Gastrocnemius medialis (tissue), 4 donors: ENCODE data around the gene PANK3. TPM values are rescaled to one million over a fixed set of nuclear protein-coding genes. Genes with fewer than 3 reads are reported as not detected.

Experiments
- ATAC-seq, 2 donors: fragments of 150-250 bp; one replicate each; pipeline ENCODE4 v1.9.1; 2016
- DNase-seq, 2 donors: peaks; one replicate each; pipeline ENCODE4 v3.0.0-alpha.2; 2019
- H3K27ac ChIP-seq, 4 donors: fragments of 200-600 bp; sonication (generic); 1 replicate in 1 of 4; 2 replicates in 3 of 4; pipeline ENCODE4 v1.5.1; 2016 to 2018; ENCODE audit warnings: mild to moderate bottlenecking in 2 of 4, moderate library complexity in 1 of 4
- H3K27me3 ChIP-seq, 3 donors: fragments of 200-600 bp; sonication (generic) in 2 of 3; 1 replicate in 1 of 3; 2 replicates in 2 of 3; pipeline versions ENCODE4 v1.5.1 to v1.6.0; 2016 to 2019; ENCODE audit warnings: mild to moderate bottlenecking in 1 of 3, moderate library complexity in 1 of 3
- H3K36me3 ChIP-seq, 2 donors: fragments of 200-600 bp; sonication (generic) in 1 of 2; one replicate each; pipeline ENCODE4 v1.5.1; 2017 to 2018
- H3K4me1 ChIP-seq, 2 donors: fragments of 200-600 bp; sonication (generic) in 1 of 2; one replicate each; pipeline ENCODE4 v1.5.1; 2016 to 2017; ENCODE audit warnings: mild to moderate bottlenecking in 2 of 2
- H3K4me3 ChIP-seq, 4 donors: fragments of 200-600 bp; sonication (generic) in 3 of 4; 1 replicate in 1 of 4; 2 replicates in 3 of 4; pipeline ENCODE4 v1.5.1; 2016 to 2019; ENCODE audit warnings: mild to moderate bottlenecking in 2 of 4
- H3K9me3 ChIP-seq, 3 donors: fragments of 200-600 bp; sonication (generic) in 2 of 3; 1 replicate in 1 of 3; 2 replicates in 2 of 3; pipeline ENCODE4 v1.5.1; 2016 to 2019
- POLR2A ChIP-seq, 2 donors: fragments of 450-650 bp; IDR thresholded peaks; one replicate each; pipeline ENCODE4 v1.6.1; 2017; ENCODE audit warnings: antibody characterized with exemption in 2 of 2, mild to moderate bottlenecking in 2 of 2, moderate library complexity in 2 of 2
- in situ Hi-C, 4 donors: fragments of 200-750 bp; cut with MboI; loops; one replicate each; pipeline versions ENCODE4 v1.15.0 to v1.8.0; 2017; ENCODE audit warnings: low sequenced_read_pairs in 4 of 4
- intact Hi-C: fragments of 100-400 bp; cut with DNase I; formaldehyde crosslinking; loops from one replicate; pipeline ENCODE4 v1.15.1; 2023; ENCODE audit warnings: low total_unique reads
- total RNA-seq, 4 donors: library from RNA; depleted of rRNA; stranded (reverse); fragments of >200 nt; gene quantifications; one replicate each; pipeline versions ENCODE4 v1.1.0 to v1.2.3, GENCODE V29; 2016
- TF ChIP-seq, protein P1 (sequence below), 5 experiments: fragments of 450-650 bp in 3 of 5; fragments of 200-600 bp in 2 of 5; sonication (generic) in 2 of 5; IDR thresholded peaks in 4 of 5; conservative IDR thresholded peaks in 1 of 5; 1 replicate in 4 of 5; 2 replicates in 1 of 5; pipeline ENCODE4 v1.5.1; 2016 to 2019; ENCODE audit warnings: antibody characterized with exemption in 5 of 5, mild to moderate bottlenecking in 3 of 5, moderate library complexity in 3 of 5

PANK3 gene
- total RNA-seq, 4 donors from 2014 or later, result 14.5 to 23.5 (median 16.1) TPM

DNA sequence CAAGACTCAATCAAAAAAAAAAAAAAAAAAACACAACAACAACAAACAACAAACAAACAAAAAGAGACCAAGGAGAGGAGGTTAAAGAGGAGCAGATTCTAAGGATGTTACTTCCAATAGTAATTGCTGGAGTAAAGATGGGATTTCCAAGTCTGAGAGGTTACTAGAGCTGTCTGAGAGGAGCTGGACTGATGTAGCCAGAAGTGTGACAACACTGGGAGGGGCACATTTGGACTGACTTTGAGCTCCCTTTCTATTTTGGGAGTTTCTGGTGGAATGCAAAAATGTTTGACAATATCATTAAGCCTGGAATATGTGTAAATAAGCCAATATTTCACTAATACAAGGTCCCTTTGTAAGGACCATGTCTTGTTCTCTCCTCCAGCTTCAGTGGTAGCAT lies 25.3 kb upstream of the PANK3 start:
- Histone ChIP-seq H3K4me3 (no peak overlapping the region), H3K27ac (no peak overlapping the region), H3K4me1 (no peaks in the 10 kb centered on the region), H3K36me3 (no peaks in the 10 kb centered on the region), H3K9me3 (no peaks in the 10 kb centered on the region), H3K27me3 (no peaks in the 10 kb centered on the region)
- ATAC-seq (no peak), DNase-seq (no peak)
- intact Hi-C loops, result no loop called here
- in situ Hi-C loops, result no loop called here
- TF ChIP-seq, protein P1, sequence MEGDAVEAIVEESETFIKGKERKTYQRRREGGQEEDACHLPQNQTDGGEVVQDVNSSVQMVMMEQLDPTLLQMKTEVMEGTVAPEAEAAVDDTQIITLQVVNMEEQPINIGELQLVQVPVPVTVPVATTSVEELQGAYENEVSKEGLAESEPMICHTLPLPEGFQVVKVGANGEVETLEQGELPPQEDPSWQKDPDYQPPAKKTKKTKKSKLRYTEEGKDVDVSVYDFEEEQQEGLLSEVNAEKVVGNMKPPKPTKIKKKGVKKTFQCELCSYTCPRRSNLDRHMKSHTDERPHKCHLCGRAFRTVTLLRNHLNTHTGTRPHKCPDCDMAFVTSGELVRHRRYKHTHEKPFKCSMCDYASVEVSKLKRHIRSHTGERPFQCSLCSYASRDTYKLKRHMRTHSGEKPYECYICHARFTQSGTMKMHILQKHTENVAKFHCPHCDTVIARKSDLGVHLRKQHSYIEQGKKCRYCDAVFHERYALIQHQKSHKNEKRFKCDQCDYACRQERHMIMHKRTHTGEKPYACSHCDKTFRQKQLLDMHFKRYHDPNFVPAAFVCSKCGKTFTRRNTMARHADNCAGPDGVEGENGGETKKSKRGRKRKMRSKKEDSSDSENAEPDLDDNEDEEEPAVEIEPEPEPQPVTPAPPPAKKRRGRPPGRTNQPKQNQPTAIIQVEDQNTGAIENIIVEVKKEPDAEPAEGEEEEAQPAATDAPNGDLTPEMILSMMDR (IDR thresholded peaks at IDR 0.05 in 4 of 5, conservative IDR thresholded peaks at IDR 0.05 in 1 of 5), result no peak
- TF ChIP-seq POLR2A (IDR thresholded peaks at IDR 0.05), result no peak

DNA sequence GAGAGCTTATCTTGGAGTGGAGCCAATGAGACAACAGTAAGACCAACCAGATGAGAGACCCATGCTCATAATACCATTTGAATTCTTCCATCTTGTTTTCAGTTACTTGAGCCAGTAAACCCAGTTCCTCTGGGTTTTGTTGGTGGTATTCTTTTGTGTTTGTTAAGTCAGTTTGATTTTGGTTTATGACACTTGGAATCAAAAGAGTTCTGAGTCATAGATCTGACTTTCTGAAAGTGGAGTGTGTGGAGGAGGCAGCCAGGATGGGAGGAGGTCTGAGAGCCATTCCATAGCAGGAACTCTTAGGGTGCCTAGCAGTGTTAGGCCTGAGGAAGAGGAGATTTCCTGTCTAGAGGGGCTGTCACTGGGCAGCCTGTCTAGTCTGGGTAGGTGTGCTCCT lies 24.6 kb upstream of the PANK3 start:
- ATAC-seq, result no peak
- in situ Hi-C loops (no loop called here), intact Hi-C loops (no loop called here)
- no peak overlapping the region for H3K4me3 ChIP-seq
- H3K27me3 ChIP-seq, result no peaks in the 10 kb centered on the region
- H3K36me3 ChIP-seq, result no peaks in the 10 kb centered on the region
- no peaks in the 10 kb centered on the region for H3K4me1 ChIP-seq
- no peak overlapping the region for H3K27ac ChIP-seq
- H3K9me3 ChIP-seq, result no peaks in the 10 kb centered on the region
- no peak for DNase-seq
- no peak for TF ChIP-seq POLR2A (IDR thresholded peaks at IDR 0.05)
- TF ChIP-seq, protein P1 (IDR thresholded peaks at IDR 0.05 in 4 of 5, conservative IDR thresholded peaks at IDR 0.05 in 1 of 5), result no peak

DNA sequence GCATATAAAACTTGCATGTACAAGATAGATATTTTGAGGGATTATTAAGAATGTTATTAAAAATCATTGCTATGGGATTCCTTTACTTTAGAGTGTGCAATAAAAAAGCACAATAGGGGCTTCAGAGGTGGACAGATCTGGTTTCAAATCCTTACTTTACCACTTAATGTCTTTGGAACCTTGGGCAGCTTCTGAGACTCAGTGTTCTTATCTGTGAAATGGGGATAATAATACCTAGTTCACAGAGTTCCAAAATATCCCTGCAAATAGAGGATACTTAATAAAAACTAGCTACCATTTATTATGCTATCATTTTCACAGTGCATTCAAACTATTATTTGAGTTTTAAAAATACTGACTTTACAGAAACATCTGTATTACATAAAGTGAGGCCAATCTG lies 23.3 kb upstream of the PANK3 start:
- no peaks in the 10 kb centered on the region for H3K9me3 ChIP-seq
- DNase-seq (no peak), ATAC-seq (no peak)
- H3K36me3 ChIP-seq, result no peaks in the 10 kb centered on the region
- H3K27me3 ChIP-seq, result no peaks in the 10 kb centered on the region
- no peaks in the 10 kb centered on the region for H3K4me1 ChIP-seq
- H3K27ac ChIP-seq, result no peak overlapping the region
- intact Hi-C loops (no loop called here), in situ Hi-C loops (no loop called here)
- TF ChIP-seq, protein P1 (IDR thresholded peaks at IDR 0.05 in 4 of 5, conservative IDR thresholded peaks at IDR 0.05 in 1 of 5), result no peak
- no peak for TF ChIP-seq POLR2A (IDR thresholded peaks at IDR 0.05)
- no peak overlapping the region for H3K4me3 ChIP-seq

DNA sequence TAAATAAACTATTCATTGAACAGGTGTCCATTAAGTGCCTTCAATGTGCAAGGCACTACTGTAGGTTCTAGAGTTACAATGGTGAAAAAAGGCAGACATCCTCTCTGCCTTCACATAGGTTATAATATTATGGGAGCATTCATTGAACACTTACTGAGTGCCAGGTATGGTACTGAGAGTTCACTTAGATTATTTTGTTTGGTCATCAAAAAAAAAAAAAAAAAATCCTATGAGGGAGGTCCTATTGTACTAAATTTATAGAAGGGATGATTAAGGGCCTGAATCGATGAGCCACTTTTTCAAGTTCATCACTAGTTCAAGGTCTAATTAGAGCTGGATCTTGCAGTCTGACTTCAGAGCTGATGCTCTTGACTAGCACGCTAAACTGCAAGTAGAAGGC lies 22.8 kb upstream of the PANK3 start:
- in situ Hi-C loops, result no loop called here
- H3K27me3 ChIP-seq, result no peaks in the 10 kb centered on the region
- no peak for TF ChIP-seq POLR2A (IDR thresholded peaks at IDR 0.05)
- TF ChIP-seq, protein P1 (IDR thresholded peaks at IDR 0.05 in 4 of 5, conservative IDR thresholded peaks at IDR 0.05 in 1 of 5), result no peak
- no peaks in the 10 kb centered on the region for H3K4me1 ChIP-seq
- no peak overlapping the region for H3K27ac ChIP-seq
- H3K4me3 ChIP-seq, result no peak overlapping the region
- ATAC-seq (no peak), DNase-seq (no peak)
- no peaks in the 10 kb centered on the region for H3K36me3 ChIP-seq
- H3K9me3 ChIP-seq, result no peaks in the 10 kb centered on the region
- intact Hi-C loops, result no loop called here

DNA sequence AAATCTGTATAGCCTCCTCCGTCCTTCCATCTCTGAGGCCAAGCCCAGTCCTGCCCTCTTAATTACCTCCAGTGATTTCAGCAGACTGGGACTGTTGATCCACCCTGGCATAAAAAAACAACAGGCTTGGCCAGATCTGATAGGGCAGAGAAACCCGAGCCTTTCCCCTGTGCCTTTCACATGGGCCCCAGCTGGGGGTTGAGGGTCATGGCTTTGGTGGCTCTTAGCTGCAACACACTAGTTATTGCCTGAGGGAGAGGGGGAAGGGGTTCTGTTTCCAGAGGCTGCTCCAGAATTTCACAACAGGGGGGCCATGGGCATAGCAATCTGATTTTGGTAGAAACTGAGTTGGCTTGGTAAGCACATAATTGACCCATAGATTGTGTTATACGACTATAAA lies 21.2 kb upstream of the PANK3 start:
- no peaks in the 10 kb centered on the region for H3K36me3 ChIP-seq
- no peaks in the 10 kb centered on the region for H3K4me1 ChIP-seq
- no peaks in the 10 kb centered on the region for H3K27me3 ChIP-seq
- intact Hi-C loops, result no loop called here
- no peak overlapping the region for H3K27ac ChIP-seq
- no peak for TF ChIP-seq POLR2A (IDR thresholded peaks at IDR 0.05)
- TF ChIP-seq, protein P1 (IDR thresholded peaks at IDR 0.05 in 4 of 5, conservative IDR thresholded peaks at IDR 0.05 in 1 of 5), result no peak
- in situ Hi-C loops, result no loop called here
- H3K9me3 ChIP-seq, result no peaks in the 10 kb centered on the region
- ATAC-seq (no peak), DNase-seq (no peak)
- no peak overlapping the region for H3K4me3 ChIP-seq
